SU-DHL-6 (cell line): Measurements from ENCODE around the gene MITF.

Experiments used
- H2AFZ ChIP-seq: fragments of 200-600 bp; sonication (generic); 2 replicates; pipeline ENCODE4 v1.6.1; 2014; ENCODE audit warnings: low read depth, mild to moderate bottlenecking, moderate library complexity, mixed read lengths, antibody characterized with exemption, low read length; ENCODE audit not compliant: severe bottlenecking
- H3F3A ChIP-seq: fragments of 200-600 bp; shearing (Covaris generic); 2 replicates; pipeline ENCODE4 v1.6.0; 2016; ENCODE audit warnings: antibody characterized with exemption, mild to moderate bottlenecking; ENCODE audit not compliant: insufficient read depth
- H3K27ac ChIP-seq: fragments of 200-600 bp; sonication (generic); 2 replicates; pipeline ENCODE4 v1.5.1; 2016; ENCODE audit warnings: low read depth, mild to moderate bottlenecking, low read length, moderate library complexity, mixed read lengths
- H3K27me3 ChIP-seq: fragments of 200-600 bp; sonication (generic), shearing (Covaris generic); 2 replicates; pipeline ENCODE4 v1.6.0; 2014; ENCODE audit warnings: mild to moderate bottlenecking, low read length
- H3K36me3 ChIP-seq: fragments of 200-600 bp; sonication (generic); 2 replicates; pipeline ENCODE4 v1.6.1; 2014; ENCODE audit warnings: mild to moderate bottlenecking, low read length, mixed read lengths
- H3K4me2 ChIP-seq: fragments of 300-600, 200-600 bp; shearing (Covaris generic), sonication (generic); 2 replicates; pipeline ENCODE4 v1.6.0; 2014; ENCODE audit warnings: low read length, low read depth, mild to moderate bottlenecking; ENCODE audit not compliant: poor library complexity, severe bottlenecking
- H3K4me3 ChIP-seq: fragments of 200-600 bp; sonication (generic); 2 replicates; pipeline ENCODE4 v1.5.1; 2014; ENCODE audit warnings: antibody characterized with exemption, low read length, mild to moderate bottlenecking, mixed read lengths; ENCODE audit not compliant: insufficient read depth, poor library complexity, severe bottlenecking
- H3K79me2 ChIP-seq: fragments of 200-600 bp; sonication (generic); 2 replicates; pipeline ENCODE4 v1.6.1; 2014; ENCODE audit warnings: mild to moderate bottlenecking, low read length, moderate library complexity; ENCODE audit not compliant: insufficient read depth
- H3K9ac ChIP-seq: fragments of 200-600 bp; sonication (generic); 2 replicates; pipeline ENCODE4 v1.7.0; 2014; ENCODE audit warnings: mild to moderate bottlenecking, low read length
- H3K9me2 ChIP-seq: fragments of 200-600 bp; sonication (generic); replicated peaks from 2 replicates; pipeline ENCODE4 v1.6.1; 2014; ENCODE audit warnings: low read length; ENCODE audit not compliant: insufficient read depth
- H3K9me3 ChIP-seq: fragments of 200-600 bp; sonication (generic); 2 replicates; pipeline ENCODE4 v1.6.1; 2014; ENCODE audit warnings: low read length, mixed read lengths; ENCODE audit not compliant: insufficient read depth
- H4K20me1 ChIP-seq: fragments of 200-600 bp; sonication (generic); 2 replicates; pipeline ENCODE4 v1.6.1; 2014; ENCODE audit warnings: low read depth, mild to moderate bottlenecking, antibody characterized with exemption, low read length, moderate library complexity, mixed read lengths
- CTCF ChIP-seq: fragments of 200-600 bp; sonication (generic); IDR thresholded peaks from one replicate; pipeline ENCODE4 v1.5.1; 2017; ENCODE audit warnings: antibody characterized with exemption, mild to moderate bottlenecking, low read length, moderate library complexity; ENCODE audit not compliant: insufficient read depth, poor library complexity, severe bottlenecking
- EZH2phosphoT487 ChIP-seq: fragments of 200-600 bp; sonication (generic), shearing (Covaris generic); conservative IDR thresholded peaks from 2 replicates; pipeline ENCODE4 v1.6.1; 2018; ENCODE audit warnings: mild to moderate bottlenecking, antibody characterized with exemption, low read length, moderate library complexity, mixed read lengths

Gene MITF

DNA sequence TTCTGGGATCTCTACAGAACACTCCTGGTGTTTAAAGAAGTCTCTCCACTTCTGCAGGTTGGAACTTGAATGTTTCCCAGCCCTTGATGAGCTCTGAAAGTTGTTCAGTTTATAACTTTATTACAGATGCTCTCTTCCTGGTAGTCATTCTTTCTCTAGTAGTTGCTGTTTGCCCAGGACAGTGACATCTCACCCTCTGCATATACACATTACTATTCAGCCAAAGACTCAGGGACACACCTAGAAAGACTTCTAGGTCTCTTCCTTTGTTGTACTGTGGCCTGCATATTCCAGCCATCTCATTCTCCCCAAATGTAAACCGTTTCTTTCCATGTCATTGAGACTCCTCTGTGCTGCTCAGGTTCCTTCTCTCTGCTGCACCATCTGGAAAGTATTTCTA is 76.7 kb downstream of the MITF start:
- H3K4me2 ChIP-seq: no peak overlapping the region

GRCh38 chr3:69817988-69818387 is 78.7 kb downstream of the MITF start:
- no peaks in the 10 kb centered on the region for H3K27me3 ChIP-seq
- no peak overlapping the region for H3K4me2 ChIP-seq
- H3F3A ChIP-seq: no peaks in the 10 kb centered on the region
- H3K36me3 ChIP-seq: no peaks in the 10 kb centered on the region
- H3K27ac ChIP-seq: no peak overlapping the region
- H3K9me3 ChIP-seq: no peaks in the 10 kb centered on the region
- no peak overlapping the region for H3K4me3 ChIP-seq
- no peaks in the 10 kb centered on the region for H4K20me1 ChIP-seq
- TF ChIP-seq CTCF (no peak), EZH2phosphoT487 (no peak)
- H3K9me2 ChIP-seq: no peaks in the 10 kb centered on the region
- no peak overlapping the region for H2AFZ ChIP-seq
- no peak overlapping the region for H3K9ac ChIP-seq
- no peaks in the 10 kb centered on the region for H3K79me2 ChIP-seq

More for the DNA sequence above, 76.7 kb downstream of the MITF start:
- H3K79me2 ChIP-seq: no peaks in the 10 kb centered on the region
- H3K4me3 ChIP-seq: no peak overlapping the region
- H3K27me3 ChIP-seq: no peaks in the 10 kb centered on the region
- H3F3A ChIP-seq: no peaks in the 10 kb centered on the region
- H3K36me3 ChIP-seq: no peaks in the 10 kb centered on the region
- TF ChIP-seq CTCF (no peak), EZH2phosphoT487 (no peak)
- no peaks in the 10 kb centered on the region for H3K9me3 ChIP-seq
- H2AFZ ChIP-seq: no peak overlapping the region
- H3K27ac ChIP-seq: no peak overlapping the region
- no peak overlapping the region for H3K9ac ChIP-seq
- no peaks in the 10 kb centered on the region for H4K20me1 ChIP-seq
- no peaks in the 10 kb centered on the region for H3K9me2 ChIP-seq

- H3K36me3 ChIP-seq: no peaks in the 10 kb centered on the region
- H3K4me3 ChIP-seq: no peak overlapping the region
- no peaks in the 10 kb centered on the region for H4K20me1 ChIP-seq
- no peak for TF ChIP-seq EZH2phosphoT487
- no peak for TF ChIP-seq CTCF
- H3K9me2 ChIP-seq: no peaks in the 10 kb centered on the region
- H3K27me3 ChIP-seq: no peaks in the 10 kb centered on the region
- H3K9ac ChIP-seq: no peak overlapping the region
- H3F3A ChIP-seq: no peaks in the 10 kb centered on the region
- H2AFZ ChIP-seq: no peak overlapping the region
- no peak overlapping the region for H3K4me2 ChIP-seq
- H3K9me3 ChIP-seq: no peaks in the 10 kb centered on the region
- H3K79me2 ChIP-seq: no peaks in the 10 kb centered on the region
- H3K27ac ChIP-seq: no peak overlapping the region
These were observed 80.0 kb downstream of the MITF start for GRCh38 chr3:69819282-69819681.

GRCh38 chr3:69821133-69821532 is 81.9 kb downstream of the MITF start:
- Histone ChIP-seq H3K27ac (no peak overlapping the region), H3K27me3 (no peaks in the 10 kb centered on the region), H3F3A (no peaks in the 10 kb centered on the region)

More at GRCh38 chr3:69821133-69821532, 81.9 kb downstream of the MITF start:
- Histone ChIP-seq H3K4me2 (no peak overlapping the region), H3K9me3 (no peaks in the 10 kb centered on the region), H3K36me3 (no peaks in the 10 kb centered on the region), H4K20me1 (no peaks in the 10 kb centered on the region), H3K9me2 (no peaks in the 10 kb centered on the region), H3K4me3 (no peak overlapping the region), H3K9ac (no peak overlapping the region), H2AFZ (no peak overlapping the region), H3K79me2 (no peaks in the 10 kb centered on the region)
- TF ChIP-seq EZH2phosphoT487: no peak
- no peak for TF ChIP-seq CTCF
